GM18867 (cell line): ENCODE results near the gene PTPRE.
A peak's percentile ranks its signal among the peaks of the same experiment; 100 is the strongest.

ENCODE experiments used
- ATAC-seq: cut with Tn5 transposase; IDR thresholded peaks from one replicate; pipeline ENCODE4 v1.9.1; 2021; ENCODE audit warnings: mild to moderate bottlenecking, moderate library complexity; ENCODE audit not compliant: unreplicated experiment

Gene PTPRE

GRCh38 chr10:128018691-128019090 is 111.8 kb downstream of the PTPRE start:
- ATAC-seq, result no peak

GRCh38 chr10:128022261-128023196 is 115.6 kb downstream of the PTPRE start:
- no peak for ATAC-seq

- no peak for ATAC-seq
These were observed 117.5 kb downstream of the PTPRE start for GRCh38 chr10:128024426-128024825.

- ATAC-seq, result no peak
These were observed 118.5 kb downstream of the PTPRE start for GRCh38 chr10:128025437-128025836.

- ATAC-seq, result no peak
These were observed 119.0 kb downstream of the PTPRE start for GRCh38 chr10:128025951-128026350.

GRCh38 chr10:128026615-128027300 is 119.9 kb downstream of the PTPRE start:
- ATAC-seq, result no peak

- ATAC-seq, result no peak
These were observed 120.4 kb downstream of the PTPRE start for GRCh38 chr10:128027306-128027705.

GRCh38 chr10:128027822-128028507 is 121.1 kb downstream of the PTPRE start:
- ATAC-seq, result no peak

- ATAC-seq, result no peak
These were observed 121.8 kb downstream of the PTPRE start for GRCh38 chr10:128028508-128029289.

- no peak for ATAC-seq
These were observed 122.4 kb downstream of the PTPRE start for GRCh38 chr10:128029290-128029651.

GRCh38 chr10:128029731-128030369 is 122.9 kb downstream of the PTPRE start:
- ATAC-seq, result no peak

- no peak for ATAC-seq
These were observed 123.7 kb downstream of the PTPRE start for GRCh38 chr10:128030498-128031072.

GRCh38 chr10:128031216-128031615 is 124.3 kb downstream of the PTPRE start:
- ATAC-seq, result no peak

- ATAC-seq, result no peak
These were observed 125.6 kb downstream of the PTPRE start for GRCh38 chr10:128032466-128032865.

GRCh38 chr10:128035557-128035973 is 128.7 kb downstream of the PTPRE start:
- ATAC-seq, result peak; percentile 86

- no peak for ATAC-seq
These were observed 129.2 kb downstream of the PTPRE start for GRCh38 chr10:128036011-128036615.

GRCh38 chr10:128036746-128037543 is 130.0 kb downstream of the PTPRE start:
- no peak for ATAC-seq

- ATAC-seq, result no peak
These were observed 133.2 kb downstream of the PTPRE start for GRCh38 chr10:128040096-128040495.

- ATAC-seq, result no peak
These were observed 133.8 kb downstream of the PTPRE start for GRCh38 chr10:128040681-128041080.
